ENCODE data around the gene INAFM2.

The INAFM2 gene

DNA sequence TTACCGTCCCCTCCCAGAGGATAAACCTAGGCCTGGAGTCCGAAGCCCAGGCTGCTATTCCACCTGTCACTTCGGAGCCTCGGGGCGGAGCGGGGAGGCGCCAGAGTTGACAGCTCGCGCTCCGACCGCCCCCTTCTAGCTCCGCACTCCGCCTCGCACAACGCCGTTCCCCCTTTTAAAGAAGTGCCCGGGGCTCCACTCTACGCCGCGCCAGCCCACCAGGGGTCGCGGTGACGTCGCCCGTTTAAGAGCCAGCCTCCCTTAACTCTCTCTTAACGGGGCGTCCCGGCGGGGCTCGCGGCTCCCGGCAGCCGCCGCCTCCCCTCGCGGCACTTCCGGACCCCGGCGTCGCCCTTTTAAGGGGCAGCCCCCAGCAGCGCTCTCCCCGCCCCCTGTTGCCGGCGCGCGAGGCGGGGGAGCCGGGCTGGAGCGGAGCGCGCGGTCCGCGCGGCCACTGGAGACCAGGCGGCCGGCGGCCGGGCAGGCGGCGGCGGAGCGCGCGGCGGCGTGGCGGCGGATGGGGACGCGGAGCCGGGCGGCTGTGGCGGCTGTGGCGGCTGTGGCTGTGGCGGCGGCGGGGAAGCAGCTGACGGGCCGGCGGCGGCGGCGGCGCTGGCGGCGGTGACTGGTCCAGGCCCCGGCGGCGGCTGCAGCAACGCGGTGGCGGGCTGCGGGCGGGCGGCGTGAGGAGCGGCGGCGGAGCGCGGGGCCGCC lies at the start of gene INAFM2 (continued):
- no peak for TF ChIP-seq ZNF544 (tag by site-specific recombination; IDR thresholded peaks at IDR 0.05)
- TF ChIP-seq SALL2 (tag by site-specific recombination; IDR thresholded peaks at IDR 0.05; ENCODE audit: borderline replicate concordance), result no peak
- TF ChIP-seq, protein P1, sequence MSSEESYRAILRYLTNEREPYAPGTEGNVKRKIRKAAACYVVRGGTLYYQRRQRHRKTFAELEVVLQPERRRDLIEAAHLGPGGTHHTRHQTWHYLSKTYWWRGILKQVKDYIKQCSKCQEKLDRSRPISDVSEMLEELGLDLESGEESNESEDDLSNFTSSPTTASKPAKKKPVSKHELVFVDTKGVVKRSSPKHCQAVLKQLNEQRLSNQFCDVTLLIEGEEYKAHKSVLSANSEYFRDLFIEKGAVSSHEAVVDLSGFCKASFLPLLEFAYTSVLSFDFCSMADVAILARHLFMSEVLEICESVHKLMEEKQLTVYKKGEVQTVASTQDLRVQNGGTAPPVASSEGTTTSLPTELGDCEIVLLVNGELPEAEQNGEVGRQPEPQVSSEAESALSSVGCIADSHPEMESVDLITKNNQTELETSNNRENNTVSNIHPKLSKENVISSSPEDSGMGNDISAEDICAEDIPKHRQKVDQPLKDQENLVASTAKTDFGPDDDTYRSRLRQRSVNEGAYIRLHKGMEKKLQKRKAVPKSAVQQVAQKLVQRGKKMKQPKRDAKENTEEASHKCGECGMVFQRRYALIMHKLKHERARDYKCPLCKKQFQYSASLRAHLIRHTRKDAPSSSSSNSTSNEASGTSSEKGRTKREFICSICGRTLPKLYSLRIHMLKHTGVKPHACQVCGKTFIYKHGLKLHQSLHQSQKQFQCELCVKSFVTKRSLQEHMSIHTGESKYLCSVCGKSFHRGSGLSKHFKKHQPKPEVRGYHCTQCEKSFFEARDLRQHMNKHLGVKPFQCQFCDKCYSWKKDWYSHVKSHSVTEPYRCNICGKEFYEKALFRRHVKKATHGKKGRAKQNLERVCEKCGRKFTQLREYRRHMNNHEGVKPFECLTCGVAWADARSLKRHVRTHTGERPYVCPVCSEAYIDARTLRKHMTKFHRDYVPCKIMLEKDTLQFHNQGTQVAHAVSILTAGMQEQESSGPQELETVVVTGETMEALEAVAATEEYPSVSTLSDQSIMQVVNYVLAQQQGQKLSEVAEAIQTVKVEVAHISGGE (tag by site-specific recombination; conservative IDR thresholded peaks at IDR 0.05; ENCODE audit: low read depth), result peak; percentile 31; the same call in 1 of the 2 replicates
- TF ChIP-seq, protein P2, sequence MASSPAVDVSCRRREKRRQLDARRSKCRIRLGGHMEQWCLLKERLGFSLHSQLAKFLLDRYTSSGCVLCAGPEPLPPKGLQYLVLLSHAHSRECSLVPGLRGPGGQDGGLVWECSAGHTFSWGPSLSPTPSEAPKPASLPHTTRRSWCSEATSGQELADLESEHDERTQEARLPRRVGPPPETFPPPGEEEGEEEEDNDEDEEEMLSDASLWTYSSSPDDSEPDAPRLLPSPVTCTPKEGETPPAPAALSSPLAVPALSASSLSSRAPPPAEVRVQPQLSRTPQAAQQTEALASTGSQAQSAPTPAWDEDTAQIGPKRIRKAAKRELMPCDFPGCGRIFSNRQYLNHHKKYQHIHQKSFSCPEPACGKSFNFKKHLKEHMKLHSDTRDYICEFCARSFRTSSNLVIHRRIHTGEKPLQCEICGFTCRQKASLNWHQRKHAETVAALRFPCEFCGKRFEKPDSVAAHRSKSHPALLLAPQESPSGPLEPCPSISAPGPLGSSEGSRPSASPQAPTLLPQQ (tag by site-specific recombination; IDR thresholded peaks at IDR 0.05), result peak; percentile 100
- TF ChIP-seq ZNF549 (tag by site-specific recombination; IDR thresholded peaks at IDR 0.05), result no peak
- peak; percentile 32 for TF ChIP-seq ZNF366 (tag by site-specific recombination; conservative IDR thresholded peaks at IDR 0.05)
- peak; percentile 61; the same call in 1 of the 2 replicates for TF ChIP-seq ZNF561 (tag by site-specific recombination; IDR thresholded peaks at IDR 0.05; ENCODE audit: borderline replicate concordance)
- no peak for TF ChIP-seq ZNF16 (tag by site-specific recombination; IDR thresholded peaks at IDR 0.05; ENCODE audit: low read depth)
- TF ChIP-seq HOXA7 (CRISPR knock-in tag; IDR thresholded peaks at IDR 0.05; ENCODE audit: borderline replicate concordance), result no peak
- no peak for TF ChIP-seq RBAK (tag by site-specific recombination; IDR thresholded peaks at IDR 0.05)
- TF ChIP-seq, protein P3, sequence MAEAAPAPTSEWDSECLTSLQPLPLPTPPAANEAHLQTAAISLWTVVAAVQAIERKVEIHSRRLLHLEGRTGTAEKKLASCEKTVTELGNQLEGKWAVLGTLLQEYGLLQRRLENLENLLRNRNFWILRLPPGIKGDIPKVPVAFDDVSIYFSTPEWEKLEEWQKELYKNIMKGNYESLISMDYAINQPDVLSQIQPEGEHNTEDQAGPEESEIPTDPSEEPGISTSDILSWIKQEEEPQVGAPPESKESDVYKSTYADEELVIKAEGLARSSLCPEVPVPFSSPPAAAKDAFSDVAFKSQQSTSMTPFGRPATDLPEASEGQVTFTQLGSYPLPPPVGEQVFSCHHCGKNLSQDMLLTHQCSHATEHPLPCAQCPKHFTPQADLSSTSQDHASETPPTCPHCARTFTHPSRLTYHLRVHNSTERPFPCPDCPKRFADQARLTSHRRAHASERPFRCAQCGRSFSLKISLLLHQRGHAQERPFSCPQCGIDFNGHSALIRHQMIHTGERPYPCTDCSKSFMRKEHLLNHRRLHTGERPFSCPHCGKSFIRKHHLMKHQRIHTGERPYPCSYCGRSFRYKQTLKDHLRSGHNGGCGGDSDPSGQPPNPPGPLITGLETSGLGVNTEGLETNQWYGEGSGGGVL (tag by site-specific recombination; IDR thresholded peaks at IDR 0.05), result no peak
- no peak for TF ChIP-seq ZNF529 (tag by site-specific recombination; IDR thresholded peaks at IDR 0.05; ENCODE audit: insufficient replicate concordance)
- TF ChIP-seq, protein P4, sequence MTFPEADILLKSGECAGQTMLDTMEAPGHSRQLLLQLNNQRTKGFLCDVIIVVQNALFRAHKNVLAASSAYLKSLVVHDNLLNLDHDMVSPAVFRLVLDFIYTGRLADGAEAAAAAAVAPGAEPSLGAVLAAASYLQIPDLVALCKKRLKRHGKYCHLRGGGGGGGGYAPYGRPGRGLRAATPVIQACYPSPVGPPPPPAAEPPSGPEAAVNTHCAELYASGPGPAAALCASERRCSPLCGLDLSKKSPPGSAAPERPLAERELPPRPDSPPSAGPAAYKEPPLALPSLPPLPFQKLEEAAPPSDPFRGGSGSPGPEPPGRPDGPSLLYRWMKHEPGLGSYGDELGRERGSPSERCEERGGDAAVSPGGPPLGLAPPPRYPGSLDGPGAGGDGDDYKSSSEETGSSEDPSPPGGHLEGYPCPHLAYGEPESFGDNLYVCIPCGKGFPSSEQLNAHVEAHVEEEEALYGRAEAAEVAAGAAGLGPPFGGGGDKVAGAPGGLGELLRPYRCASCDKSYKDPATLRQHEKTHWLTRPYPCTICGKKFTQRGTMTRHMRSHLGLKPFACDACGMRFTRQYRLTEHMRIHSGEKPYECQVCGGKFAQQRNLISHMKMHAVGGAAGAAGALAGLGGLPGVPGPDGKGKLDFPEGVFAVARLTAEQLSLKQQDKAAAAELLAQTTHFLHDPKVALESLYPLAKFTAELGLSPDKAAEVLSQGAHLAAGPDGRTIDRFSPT (tag by site-specific recombination; IDR thresholded peaks at IDR 0.05), result no peak
- TF ChIP-seq, protein P5, sequence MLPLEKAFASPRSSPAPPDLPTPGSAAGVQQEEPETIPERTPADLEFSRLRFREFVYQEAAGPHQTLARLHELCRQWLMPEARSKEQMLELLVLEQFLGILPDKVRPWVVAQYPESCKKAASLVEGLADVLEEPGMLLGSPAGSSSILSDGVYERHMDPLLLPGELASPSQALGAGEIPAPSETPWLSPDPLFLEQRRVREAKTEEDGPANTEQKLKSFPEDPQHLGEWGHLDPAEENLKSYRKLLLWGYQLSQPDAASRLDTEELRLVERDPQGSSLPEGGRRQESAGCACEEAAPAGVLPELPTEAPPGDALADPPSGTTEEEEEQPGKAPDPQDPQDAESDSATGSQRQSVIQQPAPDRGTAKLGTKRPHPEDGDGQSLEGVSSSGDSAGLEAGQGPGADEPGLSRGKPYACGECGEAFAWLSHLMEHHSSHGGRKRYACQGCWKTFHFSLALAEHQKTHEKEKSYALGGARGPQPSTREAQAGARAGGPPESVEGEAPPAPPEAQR (tag by site-specific recombination; IDR thresholded peaks at IDR 0.05), result no peak
- TF ChIP-seq, protein P6, sequence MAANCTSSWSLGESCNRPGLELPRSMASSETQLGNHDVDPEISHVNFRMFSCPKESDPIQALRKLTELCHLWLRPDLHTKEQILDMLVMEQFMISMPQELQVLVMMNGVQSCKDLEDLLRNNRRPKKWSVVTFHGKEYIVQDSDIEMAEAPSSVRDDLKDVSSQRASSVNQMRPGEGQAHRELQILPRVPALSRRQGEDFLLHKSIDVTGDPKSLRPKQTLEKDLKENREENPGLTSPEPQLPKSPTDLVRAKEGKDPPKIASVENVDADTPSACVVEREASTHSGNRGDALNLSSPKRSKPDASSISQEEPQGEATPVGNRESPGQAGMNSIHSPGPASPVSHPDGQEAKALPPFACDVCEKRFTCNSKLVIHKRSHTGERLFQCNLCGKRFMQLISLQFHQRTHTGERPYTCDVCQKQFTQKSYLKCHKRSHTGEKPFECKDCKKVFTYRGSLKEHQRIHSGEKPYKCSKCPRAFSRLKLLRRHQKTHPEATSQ (tag by site-specific recombination; IDR thresholded peaks at IDR 0.05), result no peak
- TF ChIP-seq, protein P7, sequence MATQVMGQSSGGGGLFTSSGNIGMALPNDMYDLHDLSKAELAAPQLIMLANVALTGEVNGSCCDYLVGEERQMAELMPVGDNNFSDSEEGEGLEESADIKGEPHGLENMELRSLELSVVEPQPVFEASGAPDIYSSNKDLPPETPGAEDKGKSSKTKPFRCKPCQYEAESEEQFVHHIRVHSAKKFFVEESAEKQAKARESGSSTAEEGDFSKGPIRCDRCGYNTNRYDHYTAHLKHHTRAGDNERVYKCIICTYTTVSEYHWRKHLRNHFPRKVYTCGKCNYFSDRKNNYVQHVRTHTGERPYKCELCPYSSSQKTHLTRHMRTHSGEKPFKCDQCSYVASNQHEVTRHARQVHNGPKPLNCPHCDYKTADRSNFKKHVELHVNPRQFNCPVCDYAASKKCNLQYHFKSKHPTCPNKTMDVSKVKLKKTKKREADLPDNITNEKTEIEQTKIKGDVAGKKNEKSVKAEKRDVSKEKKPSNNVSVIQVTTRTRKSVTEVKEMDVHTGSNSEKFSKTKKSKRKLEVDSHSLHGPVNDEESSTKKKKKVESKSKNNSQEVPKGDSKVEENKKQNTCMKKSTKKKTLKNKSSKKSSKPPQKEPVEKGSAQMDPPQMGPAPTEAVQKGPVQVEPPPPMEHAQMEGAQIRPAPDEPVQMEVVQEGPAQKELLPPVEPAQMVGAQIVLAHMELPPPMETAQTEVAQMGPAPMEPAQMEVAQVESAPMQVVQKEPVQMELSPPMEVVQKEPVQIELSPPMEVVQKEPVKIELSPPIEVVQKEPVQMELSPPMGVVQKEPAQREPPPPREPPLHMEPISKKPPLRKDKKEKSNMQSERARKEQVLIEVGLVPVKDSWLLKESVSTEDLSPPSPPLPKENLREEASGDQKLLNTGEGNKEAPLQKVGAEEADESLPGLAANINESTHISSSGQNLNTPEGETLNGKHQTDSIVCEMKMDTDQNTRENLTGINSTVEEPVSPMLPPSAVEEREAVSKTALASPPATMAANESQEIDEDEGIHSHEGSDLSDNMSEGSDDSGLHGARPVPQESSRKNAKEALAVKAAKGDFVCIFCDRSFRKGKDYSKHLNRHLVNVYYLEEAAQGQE (tag by site-specific recombination; IDR thresholded peaks at IDR 0.05), result no peak
- TF ChIP-seq ZNF514 (tag by site-specific recombination; IDR thresholded peaks at IDR 0.05), result no peak
